GM19193 (cell line): Measurements from ENCODE around the gene SRPRB.

Source experiments
- POLR2A ChIP-seq: IDR thresholded peaks from 4 replicates; pipeline ENCODE4 v1.6.1; 2011; ENCODE audit not compliant: insufficient read depth, insufficient read length; ENCODE audit errors: extremely low read depth

SRPRB gene

GRCh38 chr3:133767607-133768006 lies 38.0 kb upstream of the SRPRB start:
- no peak for TF ChIP-seq POLR2A

- TF ChIP-seq POLR2A: no peak
These were observed 36.1 kb upstream of the SRPRB start for GRCh38 chr3:133769536-133769935.

- TF ChIP-seq POLR2A: no peak
These were observed 31.9 kb upstream of the SRPRB start for GRCh38 chr3:133773732-133774131.

- TF ChIP-seq POLR2A: no peak
These were observed 30.3 kb upstream of the SRPRB start for GRCh38 chr3:133775309-133775708.

GRCh38 chr3:133775835-133776234 lies 29.8 kb upstream of the SRPRB start:
- no peak for TF ChIP-seq POLR2A

- TF ChIP-seq POLR2A: no peak
These were observed 28.7 kb upstream of the SRPRB start for GRCh38 chr3:133776794-133777438.

- TF ChIP-seq POLR2A: no peak
These were observed 27.6 kb upstream of the SRPRB start for GRCh38 chr3:133777807-133778568.

- TF ChIP-seq POLR2A: no peak
These were observed 25.9 kb upstream of the SRPRB start for GRCh38 chr3:133779626-133780203.

GRCh38 chr3:133781570-133781969 lies 24.0 kb upstream of the SRPRB start:
- no peak for TF ChIP-seq POLR2A

- no peak for TF ChIP-seq POLR2A
These were observed 23.2 kb upstream of the SRPRB start for GRCh38 chr3:133782454-133782853.

- no peak for TF ChIP-seq POLR2A
These were observed 21.9 kb upstream of the SRPRB start for GRCh38 chr3:133783762-133784161.

GRCh38 chr3:133788024-133788423 lies 17.6 kb upstream of the SRPRB start:
- TF ChIP-seq POLR2A: no peak

- TF ChIP-seq POLR2A: no peak
These were observed 13.3 kb upstream of the SRPRB start for GRCh38 chr3:133792171-133792763.

- TF ChIP-seq POLR2A: no peak
These were observed 8.1 kb upstream of the SRPRB start for GRCh38 chr3:133797396-133798105.

- TF ChIP-seq POLR2A: no peak
These were observed 5.6 kb upstream of the SRPRB start for GRCh38 chr3:133799794-133800585.

GRCh38 chr3:133803469-133803868 lies 2.1 kb upstream of the SRPRB start:
- no peak for TF ChIP-seq POLR2A
